Astrocyte of the cerebellum (primary cell): ENCODE measurements around the gene GAL3ST1.

ENCODE experiments used
- DNase-seq: peaks from one replicate; pipeline ENCODE4 v3.0.0-alpha.2; 2011; ENCODE audit warnings: low read depth
- H3K4me3 ChIP-seq: 2 replicates; pipeline ENCODE4 v1.5.1; 2011; ENCODE audit warnings: mild to moderate bottlenecking, low read depth, low read length, moderate library complexity
- CTCF ChIP-seq: IDR thresholded peaks from 2 replicates; pipeline ENCODE4 v1.5.1; 2012; ENCODE audit warnings: low read length, low read depth, moderate library complexity, mild to moderate bottlenecking; ENCODE audit errors: missing control alignments
- in situ Hi-C: cut with HindIII; loops from 2 replicates; pipeline ENCODE4 v1.10.0; 2017; ENCODE audit warnings: low sequenced_read_pairs

The GAL3ST1 gene

GRCh38 chr22:30521368-30522156 is 52.9 kb downstream of the GAL3ST1 start:
- H3K4me3 ChIP-seq, result no peak overlapping the region
- DNase-seq, result no peak
- in situ Hi-C loops, result no loop called here
- no peak for TF ChIP-seq CTCF

GRCh38 chr22:30519842-30520425 is 54.5 kb downstream of the GAL3ST1 start:
- TF ChIP-seq CTCF, result no peak
- no peak for DNase-seq
- no peak overlapping the region for H3K4me3 ChIP-seq
- in situ Hi-C loops, result no loop called here

- no peak overlapping the region for H3K4me3 ChIP-seq
- TF ChIP-seq CTCF, result no peak
- DNase-seq, result no peak
- in situ Hi-C loops, result no loop called here
Observed at GRCh38 chr22:30516731-30517130, 57.7 kb downstream of the GAL3ST1 start.

GRCh38 chr22:30516273-30516672 is 58.2 kb downstream of the GAL3ST1 start:
- TF ChIP-seq CTCF, result no peak
- in situ Hi-C loops, result no loop called here
- H3K4me3 ChIP-seq, result no peak overlapping the region
- no peak for DNase-seq

GRCh38 chr22:30514252-30514651 is 60.2 kb downstream of the GAL3ST1 start:
- DNase-seq, result no peak
- in situ Hi-C loops, result no loop called here
- no peak for TF ChIP-seq CTCF
- no peak overlapping the region for H3K4me3 ChIP-seq

GRCh38 chr22:30513462-30513861 is 61.0 kb downstream of the GAL3ST1 start:
- no peak overlapping the region for H3K4me3 ChIP-seq
- DNase-seq, result no peak
- in situ Hi-C loops, result no loop called here
- no peak for TF ChIP-seq CTCF
